ENCODE data around the gene REEP6. TPM values are rescaled to one million over a fixed set of nuclear protein-coding genes. Genes with fewer than 3 reads are reported as not detected.
"Not testable (repeated sequence)": the region's sequence is repeated elsewhere in the genome, so short reads cannot be mapped to it uniquely, and the experiment has no call there.

The REEP6 gene
- total RNA-seq, 1 donor from 2014 or later, result 0.20 TPM

DNA sequence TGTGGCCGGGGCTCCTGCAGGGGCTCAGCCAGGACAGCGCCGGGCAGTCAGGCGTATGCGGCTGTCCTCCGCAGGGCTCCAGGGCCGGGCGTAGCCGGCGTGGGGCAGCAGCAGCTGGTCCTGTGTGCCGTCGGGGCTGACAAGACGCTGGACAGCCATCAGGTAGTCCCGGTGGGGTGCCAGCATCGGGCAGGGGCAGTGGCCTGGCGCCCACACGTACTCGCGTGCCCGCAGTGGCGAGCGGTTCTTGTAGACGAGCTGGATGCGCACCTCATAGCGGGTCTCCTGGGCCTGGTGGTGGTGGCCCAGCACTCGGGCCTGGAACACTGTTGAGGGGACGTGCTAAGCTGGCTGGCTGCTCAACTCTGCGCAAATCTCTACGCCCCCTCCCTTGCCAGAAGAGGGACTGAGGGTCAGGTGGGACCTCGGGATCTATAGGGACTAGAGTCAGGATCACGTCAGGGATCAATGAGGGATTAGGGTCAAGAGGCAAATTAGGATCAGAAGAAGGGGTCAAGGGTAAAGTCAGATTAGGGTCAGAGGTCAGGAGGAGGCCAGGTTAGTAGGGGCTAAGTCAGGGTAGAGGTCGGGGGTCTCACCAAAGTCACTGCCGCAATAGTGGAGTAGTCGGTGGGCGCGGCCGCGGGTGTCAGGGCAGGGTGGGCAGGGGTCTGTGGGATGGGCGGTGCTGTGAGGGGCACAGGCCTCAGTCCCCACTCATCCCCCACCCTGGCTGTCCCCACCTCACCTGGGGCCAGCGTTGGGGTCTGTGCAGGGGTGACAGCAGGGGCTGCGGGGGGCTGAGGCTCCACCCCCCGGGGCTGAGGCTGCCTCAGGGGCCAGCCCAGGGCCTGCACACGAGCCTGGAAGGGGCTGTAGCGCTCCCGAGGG is 15.3 kb downstream of the REEP6 start:
- DNase-seq (ENCODE audit: low read depth in 2 of 2), result no peak

DNA sequence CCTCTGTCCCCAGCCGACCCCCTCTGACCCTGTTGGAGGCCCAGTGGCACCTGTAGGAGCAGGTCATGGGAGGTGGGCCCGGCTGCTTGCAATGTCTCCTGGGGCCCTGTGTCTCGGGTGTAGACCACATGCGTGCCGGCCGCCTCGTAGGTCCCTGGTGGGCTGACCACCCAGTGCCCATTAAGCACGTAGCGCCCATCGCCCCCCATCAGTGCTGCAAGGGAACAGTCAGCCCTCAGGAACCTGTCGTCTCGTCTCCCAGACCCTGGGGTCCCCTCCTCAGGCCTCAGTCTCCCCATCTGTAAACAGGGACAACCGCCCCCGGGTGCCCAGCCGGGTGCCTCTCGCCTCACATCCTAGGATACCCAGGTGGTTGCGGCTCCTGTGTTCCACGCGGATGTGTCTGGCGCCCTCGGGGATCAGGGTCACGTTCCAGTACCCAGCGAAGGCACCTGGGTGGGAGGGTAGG is 16.2 kb downstream of the REEP6 start:
- DNase-seq (ENCODE audit: low read depth in 2 of 2), result no peak

DNA sequence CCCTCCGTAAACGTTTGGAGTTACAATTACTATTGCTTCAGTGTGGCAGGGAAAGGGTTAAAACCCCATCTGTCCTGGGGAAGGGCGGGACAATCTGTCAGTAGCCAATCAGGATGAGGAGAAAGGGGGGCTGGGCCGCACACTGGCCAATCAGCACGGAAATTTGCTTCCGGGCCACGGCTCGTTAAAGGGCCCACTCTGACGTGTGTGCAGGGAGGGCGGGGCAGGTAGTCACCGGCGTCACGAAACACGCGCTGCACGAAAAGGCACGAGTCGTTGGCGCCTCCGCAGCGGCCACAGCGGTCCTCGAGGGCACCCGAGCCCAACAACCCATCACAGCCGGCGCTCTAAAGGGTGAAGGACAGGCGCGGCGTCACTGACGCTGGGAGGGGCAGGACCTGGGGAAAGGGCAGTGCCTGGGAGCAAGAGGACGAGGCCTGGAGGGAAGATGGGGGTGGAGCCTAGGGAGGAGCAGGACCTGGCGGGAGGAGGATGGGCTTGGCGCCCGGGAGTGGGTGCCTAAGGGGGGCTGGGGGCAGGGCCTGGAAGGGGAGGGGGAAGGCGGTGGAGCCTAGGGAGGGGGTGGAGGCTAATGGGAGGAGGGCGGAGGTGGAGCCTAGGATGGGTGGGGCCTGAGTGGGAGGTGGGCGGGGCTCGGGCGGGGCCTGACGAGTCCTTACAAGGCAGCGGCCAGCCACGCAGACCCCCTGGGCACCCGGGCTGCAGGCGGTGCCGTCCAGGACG is 17.0 kb downstream of the REEP6 start:
- peak; percentile 93 to 95 for DNase-seq (ENCODE audit: low read depth in 2 of 2)

DNA sequence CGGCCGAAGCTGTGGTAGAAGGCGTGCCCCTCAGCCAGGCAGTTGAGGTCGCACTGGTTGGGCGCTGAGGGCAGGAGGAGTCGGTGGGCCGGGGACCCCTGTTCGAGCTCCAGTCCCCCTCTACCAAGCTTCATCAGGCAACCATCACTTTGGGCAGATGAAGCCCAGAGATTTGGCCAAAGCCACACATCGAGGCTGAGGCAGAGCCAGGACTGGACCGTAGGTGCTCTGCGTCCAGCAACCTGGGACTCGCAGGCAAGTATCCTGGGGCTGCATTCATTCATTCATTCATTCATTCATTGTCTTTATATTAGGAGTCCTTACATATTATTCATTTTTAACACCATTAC is 17.5 kb downstream of the REEP6 start:
- DNase-seq (ENCODE audit: low read depth in 2 of 2), result no peak

DNA sequence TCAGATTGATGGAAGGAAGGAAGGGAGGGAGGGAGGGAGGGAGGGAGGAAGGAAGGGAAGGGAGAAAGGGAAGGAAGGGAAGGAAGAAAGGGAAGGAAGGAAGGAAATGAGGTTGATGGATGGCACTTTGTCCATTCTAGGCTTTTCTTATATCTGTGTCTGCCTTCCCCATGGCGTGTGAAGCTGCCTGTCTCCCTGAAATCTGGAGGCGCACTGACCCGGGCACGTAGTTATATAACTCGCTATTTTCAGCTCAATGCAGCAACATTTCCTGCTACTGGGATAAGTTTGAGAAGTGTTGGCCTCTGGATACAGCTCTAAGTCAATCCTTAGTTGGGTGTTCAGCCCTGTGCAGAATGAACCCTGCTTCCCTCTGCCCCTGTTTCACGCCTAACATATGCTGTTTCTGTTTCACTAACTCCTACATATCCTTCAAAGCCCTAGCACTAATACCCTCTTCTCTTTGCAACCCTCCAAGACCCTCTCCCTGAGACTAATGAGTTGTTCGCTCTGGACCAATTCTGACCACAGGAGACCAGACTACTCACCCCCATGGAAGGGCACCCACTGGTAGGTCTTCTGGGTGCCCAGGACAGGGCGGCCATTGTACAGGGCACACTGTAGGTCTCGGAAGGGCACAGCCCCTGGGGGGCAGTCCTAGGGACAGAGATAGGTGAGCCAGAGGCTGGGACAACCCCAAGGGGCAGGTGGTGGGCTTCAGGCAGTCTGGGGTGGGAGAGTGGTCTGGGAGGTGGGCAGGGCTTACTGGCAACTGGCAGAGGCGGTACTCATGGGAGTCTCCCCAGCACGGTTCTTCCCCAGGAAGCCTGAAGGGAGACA is 18.8 kb downstream of the REEP6 start:
- no peak for DNase-seq (ENCODE audit: low read depth in 2 of 2)

DNA sequence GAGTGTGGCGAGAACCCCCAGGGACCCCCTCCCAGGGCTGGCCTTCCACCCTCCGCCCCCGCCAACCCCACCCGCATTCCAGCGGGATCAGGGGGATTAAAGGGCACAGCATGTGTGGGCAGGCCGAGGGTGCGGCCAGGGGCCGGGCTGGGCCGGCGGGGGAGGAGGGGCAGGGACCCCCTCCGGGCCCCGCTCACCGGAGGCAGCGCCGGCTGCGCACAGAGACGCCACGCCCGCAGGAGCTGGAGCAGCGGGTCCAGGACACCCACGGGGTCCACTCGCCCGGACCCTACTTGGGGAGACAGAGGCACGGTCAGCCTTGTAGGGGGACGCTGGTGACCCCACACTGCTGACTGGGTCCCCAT is 19.4 kb downstream of the REEP6 start:
- no peak for DNase-seq (ENCODE audit: low read depth in 2 of 2)

DNA sequence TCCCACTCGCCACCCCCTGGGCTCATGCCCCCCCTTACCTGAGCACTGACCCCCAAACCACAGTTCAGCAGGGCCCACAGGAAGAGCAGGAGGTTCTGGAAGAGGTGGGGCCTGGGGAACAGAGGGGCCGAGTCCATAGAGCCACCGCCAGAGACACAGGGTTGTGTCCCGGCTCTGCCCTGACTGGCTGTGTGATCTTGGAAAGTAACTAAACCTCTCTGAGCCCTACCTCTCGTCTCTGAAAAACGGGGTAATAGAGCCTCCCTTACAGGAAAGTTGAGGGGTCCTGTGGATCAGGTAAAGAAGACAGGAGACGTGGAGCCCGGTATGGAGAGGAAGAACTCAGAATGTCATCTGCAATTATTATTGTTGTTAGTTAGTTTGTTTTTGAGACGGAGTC is 19.8 kb downstream of the REEP6 start:
- DNase-seq (ENCODE audit: low read depth in 2 of 2), result no peak

DNA sequence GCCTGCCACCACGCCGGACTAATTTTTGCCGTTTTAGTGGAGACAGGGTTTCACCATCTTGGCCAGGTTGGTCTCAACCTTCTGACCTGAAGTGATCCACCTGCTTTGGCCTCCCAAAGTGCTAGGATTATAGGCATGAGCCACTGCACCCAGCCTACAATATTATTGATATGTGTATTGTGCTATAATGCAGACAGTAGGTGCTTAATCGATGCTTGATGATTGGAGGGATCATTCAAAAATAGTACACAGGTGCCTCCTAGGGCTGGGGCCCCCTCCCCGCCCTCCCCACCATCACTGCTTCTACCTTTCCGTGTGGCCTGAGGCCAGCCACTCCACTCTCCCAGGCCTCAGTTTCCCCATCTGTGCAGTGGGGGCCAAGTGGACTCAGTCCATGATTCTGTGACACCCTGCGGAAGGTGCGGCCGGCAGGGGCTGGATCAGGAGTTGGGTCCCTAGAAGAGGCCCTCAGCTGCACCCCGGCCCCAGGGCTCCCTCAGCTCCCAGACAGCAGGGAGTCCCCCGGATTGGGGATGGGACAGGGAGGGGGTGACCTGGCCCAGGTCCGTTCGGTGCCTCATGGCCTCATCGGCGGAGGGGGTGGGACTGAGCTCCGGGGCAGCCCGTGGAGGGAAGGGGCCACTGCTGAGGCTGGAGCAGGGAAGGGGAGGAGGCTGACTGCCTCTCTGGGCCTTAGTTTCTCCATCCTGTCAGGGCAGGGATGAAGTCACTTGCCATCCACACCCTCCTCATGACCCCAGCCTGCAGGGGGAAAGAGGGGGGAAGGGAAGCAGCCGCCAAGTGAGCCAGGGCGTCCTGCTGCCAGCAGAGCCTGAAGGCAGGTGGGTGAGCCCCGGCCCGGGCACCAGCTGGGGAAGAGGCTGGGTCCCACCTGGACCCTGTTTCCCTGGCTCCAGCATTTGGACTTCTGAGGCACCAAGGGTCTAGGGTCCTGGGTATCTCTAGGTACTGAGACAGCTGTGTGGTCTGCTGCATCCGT is 20.6 kb downstream of the REEP6 start:
- no peak for DNase-seq (ENCODE audit: low read depth in 2 of 2)

DNA sequence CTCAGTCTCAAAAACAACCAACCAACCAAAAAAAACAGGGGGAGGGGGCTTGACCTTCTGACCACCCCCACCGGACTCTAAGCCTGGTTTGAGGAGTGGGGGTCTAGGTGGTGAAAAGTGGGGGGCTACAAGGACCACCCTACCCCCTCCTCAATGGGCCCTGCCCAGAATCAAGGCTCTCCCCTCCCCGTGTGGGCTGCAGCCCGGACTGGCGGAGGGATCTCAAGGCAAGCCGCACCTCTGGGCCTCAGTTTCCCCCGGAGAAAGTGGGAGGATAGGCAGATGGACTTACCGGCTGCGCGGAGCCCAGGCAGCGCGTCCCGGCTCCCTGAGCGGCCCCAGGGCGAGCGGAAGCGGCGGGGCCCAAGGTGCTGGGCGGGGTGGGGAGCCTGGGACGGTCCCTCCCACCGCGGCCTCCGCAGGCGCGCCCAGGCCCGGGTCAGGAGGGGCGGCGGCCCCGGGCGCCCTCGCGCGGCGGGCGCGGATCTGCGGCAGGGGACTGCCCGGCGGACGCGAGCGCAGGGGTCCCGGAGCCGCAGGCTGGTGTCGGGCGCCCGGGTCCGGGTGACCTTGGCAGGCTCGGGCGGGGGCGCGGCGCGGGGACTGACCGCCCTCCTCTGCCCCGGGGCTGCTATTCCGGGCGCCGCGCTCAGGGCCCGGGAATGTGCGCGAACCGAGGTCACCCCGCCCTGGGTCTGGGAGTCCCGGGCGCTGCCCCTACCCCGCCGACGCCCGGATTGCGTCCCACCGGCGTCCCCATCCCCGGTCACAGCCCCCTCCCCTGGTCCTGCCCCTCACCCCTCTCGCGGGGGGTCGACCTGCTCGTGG is 21.9 kb downstream of the REEP6 start, which contains the start of gene ADAMTSL5:
ADAMTSL5 (minus strand) TSS at position 349 of the 828 bp plus-strand sequence. CDS start 2,076 bp downstream, outside the sequence.
- no peak for DNase-seq (ENCODE audit: low read depth in 2 of 2)

DNA sequence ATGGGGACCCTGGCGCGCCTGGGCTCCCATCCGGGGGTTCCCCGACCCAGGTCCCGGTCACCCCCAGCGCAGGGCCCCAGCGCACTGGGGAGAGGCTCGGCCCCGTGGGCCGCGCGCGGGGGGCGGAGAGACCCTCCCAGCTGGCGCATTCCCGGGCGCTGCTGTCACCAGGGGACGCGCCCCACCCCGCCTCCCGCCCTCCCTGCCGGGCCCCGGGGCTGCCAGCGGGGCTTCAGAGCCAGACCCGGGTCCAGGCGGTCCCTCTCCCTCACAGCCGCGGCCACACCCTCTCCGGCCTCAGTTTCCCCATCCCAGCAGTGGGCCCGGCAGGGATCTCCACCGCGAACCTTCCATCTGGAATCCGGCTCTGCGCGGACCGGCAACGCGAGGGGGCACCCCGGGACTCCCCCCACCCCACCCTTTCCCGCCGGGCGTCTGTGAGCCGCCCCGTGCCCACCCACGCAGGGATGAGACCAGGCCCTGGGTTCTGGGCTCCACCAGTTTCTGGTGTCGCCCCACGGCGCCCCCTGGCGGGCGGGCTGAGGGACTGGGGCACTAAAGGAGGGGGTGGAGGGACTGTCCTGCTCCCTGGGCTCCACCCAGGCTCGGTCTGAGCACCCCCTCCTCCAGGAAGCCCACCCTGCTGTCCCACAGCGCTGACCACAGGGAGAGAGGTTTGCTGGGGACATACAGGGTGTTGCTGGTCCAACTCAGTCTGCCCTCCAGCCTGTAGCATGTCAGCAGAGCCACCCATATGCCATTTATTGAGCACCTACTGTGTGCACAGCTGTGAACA is 22.7 kb downstream of the REEP6 start:
- DNase-seq (ENCODE audit: low read depth in 2 of 2), result peak; percentile 25 to 58

DNA sequence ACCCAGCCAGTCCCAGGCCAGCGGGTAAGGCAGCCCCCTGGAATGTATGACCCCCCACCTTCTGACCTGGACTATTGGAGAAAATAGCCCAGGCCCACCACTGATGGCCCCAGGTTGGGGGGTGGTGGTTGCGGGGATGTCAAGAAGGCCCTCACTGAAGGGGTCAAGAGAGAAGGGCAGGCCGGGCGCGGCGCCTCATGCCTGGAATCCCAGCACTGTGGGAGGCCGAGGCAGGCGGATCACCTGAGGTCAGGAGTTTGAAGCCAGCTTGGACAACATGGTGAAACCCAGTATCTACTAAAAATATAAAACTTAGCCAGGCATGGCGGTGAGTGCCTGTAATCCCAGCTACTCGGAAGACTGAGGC is 23.3 kb downstream of the REEP6 start:
- DNase-seq (ENCODE audit: low read depth in 2 of 2), result no peak

DNA sequence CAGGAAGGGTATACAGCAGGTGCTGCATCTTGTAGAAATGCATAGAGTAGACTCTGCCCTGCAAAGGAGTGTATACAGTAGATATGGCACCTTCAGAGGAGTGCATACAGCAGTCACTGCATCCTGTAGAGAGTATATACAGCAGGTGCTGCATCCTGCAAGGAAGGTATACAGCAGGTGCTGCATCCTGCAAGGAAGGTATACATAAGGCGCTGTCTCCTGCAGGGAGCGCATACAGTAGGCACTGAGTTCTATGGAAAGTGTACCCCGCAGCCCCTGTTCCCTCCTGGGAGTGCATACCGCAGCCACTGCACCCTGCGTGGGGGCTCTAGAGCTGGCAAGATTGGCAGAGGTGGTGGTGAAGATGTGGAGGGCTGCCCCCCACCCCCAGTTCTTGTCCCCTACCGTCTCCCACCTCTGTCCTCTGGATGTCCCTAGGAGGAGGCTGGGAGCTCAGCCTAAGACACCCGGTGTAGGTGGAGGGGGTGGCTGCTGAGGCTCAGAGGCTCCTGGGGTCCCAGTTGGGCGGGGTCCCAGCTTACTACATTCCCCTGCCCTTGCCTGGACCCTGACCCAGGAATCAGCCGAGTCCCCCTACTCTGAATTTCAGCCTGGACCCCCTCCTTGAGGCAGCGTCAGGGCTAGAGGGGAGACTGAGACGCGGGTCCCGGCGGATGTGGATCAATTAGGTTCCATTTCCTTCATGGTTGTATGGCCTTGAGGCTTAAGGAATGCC is 24.2 kb downstream of the REEP6 start:
- no peak for DNase-seq (ENCODE audit: low read depth in 2 of 2)

DNA sequence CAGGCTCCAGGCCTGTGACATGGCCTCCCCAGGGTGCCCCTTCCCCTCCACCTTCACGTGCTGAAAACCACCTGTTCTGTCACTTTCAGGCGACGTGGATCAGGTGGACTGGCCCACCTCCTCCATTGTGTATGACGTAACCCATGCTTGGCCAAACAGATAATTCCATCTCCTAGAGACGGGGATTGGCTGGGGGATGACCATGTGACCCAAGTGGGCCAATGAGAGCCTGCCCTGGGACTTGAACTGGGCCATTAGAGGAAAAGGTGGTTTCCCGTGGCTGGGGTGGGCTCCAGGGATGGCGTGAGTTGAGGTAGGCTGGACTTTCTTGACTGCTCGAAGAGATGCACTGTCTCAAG is 25.4 kb downstream of the REEP6 start:
- DNase-seq (ENCODE audit: low read depth in 2 of 2), result no peak

DNA sequence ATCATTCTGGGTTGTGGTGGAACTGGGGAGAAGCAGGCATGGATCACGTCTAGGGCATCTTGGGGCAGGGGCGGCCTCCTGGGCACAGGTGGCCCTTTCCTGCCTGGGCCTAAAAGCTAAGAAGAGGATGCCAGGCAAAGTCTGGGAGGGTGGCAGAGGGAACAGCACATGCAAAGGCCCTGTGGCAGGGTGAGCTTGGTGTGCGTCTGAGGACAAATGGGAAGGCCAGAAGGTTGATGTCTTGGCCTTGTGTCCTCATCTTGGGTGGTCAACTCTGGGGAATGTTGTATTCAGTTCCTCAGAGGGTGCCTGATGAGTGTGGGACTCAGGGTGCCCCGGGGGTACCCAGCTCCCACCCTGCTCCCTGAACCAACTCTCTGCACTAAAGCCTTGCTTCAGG is 27.5 kb downstream of the REEP6 start:
- no peak for DNase-seq (ENCODE audit: low read depth in 2 of 2)

DNA sequence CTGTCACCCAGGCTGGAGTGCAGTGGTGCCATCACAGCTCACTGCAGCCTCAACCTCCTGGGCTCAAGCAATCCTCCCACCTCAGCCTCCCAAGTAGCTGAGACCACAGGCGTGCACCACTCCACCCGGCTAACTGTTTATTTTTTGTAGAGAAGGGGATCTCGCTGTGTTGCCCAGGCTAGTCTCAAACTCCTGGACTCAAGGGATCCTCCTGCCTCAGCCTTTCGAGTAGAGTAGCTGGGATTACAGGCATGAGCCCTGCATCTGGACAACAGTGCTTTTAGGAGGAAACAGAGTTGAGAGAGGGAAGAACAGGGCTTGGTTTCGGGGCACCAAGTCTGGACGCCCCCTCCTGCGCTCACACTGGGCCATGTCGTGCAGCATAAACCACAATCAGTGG is 28.8 kb downstream of the REEP6 start:
- DNase-seq (ENCODE audit: low read depth in 2 of 2), result not testable (repeated sequence)

DNA sequence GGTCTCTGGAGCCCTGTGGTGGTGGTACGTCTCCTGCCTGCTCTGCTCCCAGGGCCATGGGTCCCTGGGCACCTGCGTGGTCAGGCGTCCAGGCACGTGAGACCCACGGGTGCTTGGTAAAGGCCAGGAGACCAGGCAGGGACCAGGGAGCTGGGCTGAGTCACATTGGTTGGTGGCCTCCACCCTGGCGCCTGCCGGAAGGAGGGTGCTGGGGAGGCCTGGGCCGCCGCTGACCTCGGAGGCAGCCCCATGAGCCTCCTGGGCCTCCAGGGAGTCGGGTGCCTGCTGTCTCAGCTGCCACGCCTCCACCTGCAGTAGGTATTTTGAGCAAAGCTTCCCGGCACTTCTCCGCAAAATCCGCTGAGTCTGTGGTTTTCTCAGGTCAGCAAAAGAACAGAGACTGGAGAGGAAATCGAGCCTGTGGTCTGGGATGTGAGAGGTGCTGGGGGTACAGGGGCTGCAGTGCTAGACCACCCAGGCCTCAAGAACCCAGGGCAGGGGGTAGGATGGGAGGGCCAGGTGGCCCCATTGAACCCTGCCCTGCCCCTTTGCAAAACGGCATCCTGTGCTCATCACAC is 29.3 kb downstream of the REEP6 start:
- DNase-seq (ENCODE audit: low read depth in 2 of 2), result no peak

DNA sequence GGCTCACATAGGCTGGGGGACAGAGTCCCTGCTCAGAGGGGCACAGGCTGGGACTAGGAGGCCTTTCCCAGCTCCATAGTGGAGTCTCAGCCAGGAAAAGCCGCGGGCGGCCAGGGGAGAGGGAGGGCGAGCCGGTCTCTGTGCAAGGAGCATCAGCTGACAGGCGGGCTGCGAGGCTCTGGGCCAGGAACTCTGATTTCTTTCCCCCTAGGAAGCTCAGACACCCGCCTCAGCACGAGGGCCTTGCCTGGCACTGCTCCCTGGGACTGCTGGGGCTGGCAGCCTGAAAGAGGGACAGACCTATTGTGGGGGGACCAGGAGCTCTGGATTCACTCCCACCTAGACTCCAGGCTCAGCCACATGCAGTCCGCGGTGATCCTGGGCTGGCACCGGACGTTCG is 30.7 kb downstream of the REEP6 start:
- DNase-seq (ENCODE audit: low read depth in 2 of 2), result no peak

DNA sequence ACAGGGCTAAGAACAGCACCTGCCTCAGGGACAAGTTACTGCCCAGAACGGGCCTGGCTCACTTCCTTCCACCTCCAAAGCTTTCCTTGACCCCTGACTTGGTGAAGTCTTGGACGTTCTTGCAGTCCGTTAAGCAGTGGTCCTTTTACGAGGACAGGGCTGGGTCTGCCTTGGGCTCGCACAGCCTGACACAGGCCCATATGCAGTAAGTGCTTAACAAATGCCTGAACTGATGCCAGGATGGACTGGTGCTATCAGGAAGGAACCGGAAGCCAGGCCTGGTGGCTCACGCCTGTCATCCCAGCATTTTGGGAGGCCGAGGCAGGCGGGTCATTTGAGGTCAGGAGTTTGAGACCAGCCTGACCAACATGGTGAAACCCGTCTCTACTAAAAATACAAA is 31.1 kb downstream of the REEP6 start:
- peak in 1 of 2 donors; percentile 35 for DNase-seq (ENCODE audit: low read depth in 2 of 2)

Measured in lung microvascular endothelial cell (primary cell).